Activated T-cell treated with anti-CD3 and anti-CD28 coated beads, Interleukin-2, amount 50 U/mL, for 4 hours (primary cell): ENCODE measurements around the gene PTK7. TPM values are rescaled to one million over a fixed set of nuclear protein-coding genes. Genes with fewer than 3 reads are reported as not detected.

Experiments used
- ATAC-seq, 2 donors: fragments of 200-7000 bp; cut with Tn5 transposase; one replicate each; pipeline ENCODE4 v1.10.0; 2021
- DNase-seq: peaks from one replicate; pipeline ENCODE4 v3.0.0-alpha.2; 2020
- H3K27me3 Mint-ChIP-seq: one replicate; pipeline ENCODE4 v1.8.0; 2021; ENCODE audit warnings: low read depth, mixed read lengths
- H3K36me3 Mint-ChIP-seq: one replicate; pipeline ENCODE4 v1.8.0; 2022; ENCODE audit warnings: mixed read lengths; ENCODE audit not compliant: insufficient read depth
- H3K4me1 Mint-ChIP-seq: one replicate; pipeline ENCODE4 v1.8.0; 2021; ENCODE audit warnings: low read depth, mixed read lengths
- H3K4me3 Mint-ChIP-seq: one replicate; pipeline ENCODE4 v1.8.0; 2021; ENCODE audit warnings: mild to moderate bottlenecking, moderate library complexity, mixed read lengths
- H3K9me3 Mint-ChIP-seq: one replicate; pipeline ENCODE4 v1.8.0; 2021; ENCODE audit warnings: mixed read lengths
- total RNA-seq, 3 donors: library from RNA; stranded (reverse); gene quantifications; one replicate each; pipeline ENCODE4 v1.2.1, GENCODE V29; 2021

PTK7 gene
- total RNA-seq, 3 donors from 2014 or later: 1.3 to 4.3 (median 1.9) TPM

GRCh38 chr6:43176423-43176786, 100.3 kb downstream of the PTK7 start:
- Mint-ChIP-seq H3K4me3 (no peak overlapping the region), H3K4me1 (peaks cover 39% of the 10 kb centered on the region), H3K36me3 (peaks cover 14% of the 10 kb centered on the region), H3K9me3 (no peaks in the 10 kb centered on the region), H3K27me3 (no peaks in the 10 kb centered on the region)
- DNase-seq (no peak), ATAC-seq (no peak)

GRCh38 chr6:43178150-43178549, 102.0 kb downstream of the PTK7 start:
- Mint-ChIP-seq H3K27me3 (no peaks in the 10 kb centered on the region), H3K9me3 (no peaks in the 10 kb centered on the region), H3K4me1 (peaks cover 40% of the 10 kb centered on the region), H3K4me3 (no peak overlapping the region), H3K36me3 (peaks cover 12% of the 10 kb centered on the region)
- DNase-seq (no peak), ATAC-seq (no peak)

- H3K4me1 Mint-ChIP-seq: peaks cover 41% of the 10 kb centered on the region
- no peaks in the 10 kb centered on the region for H3K27me3 Mint-ChIP-seq
- DNase-seq (no peak), ATAC-seq (no peak)
- H3K4me3 Mint-ChIP-seq: no peak overlapping the region
- H3K36me3 Mint-ChIP-seq: peaks cover 15% of the 10 kb centered on the region
- no peaks in the 10 kb centered on the region for H3K9me3 Mint-ChIP-seq
Observed at GRCh38 chr6:43178951-43179830, 103.1 kb downstream of the PTK7 start.

- no peak for DNase-seq
- no peak overlapping the region for H3K4me3 Mint-ChIP-seq
- ATAC-seq: no peak
- H3K27me3 Mint-ChIP-seq: no peaks in the 10 kb centered on the region
- H3K4me1 Mint-ChIP-seq: peaks cover 42% of the 10 kb centered on the region
- H3K36me3 Mint-ChIP-seq: peaks cover 12% of the 10 kb centered on the region
- H3K9me3 Mint-ChIP-seq: no peaks in the 10 kb centered on the region
Observed at GRCh38 chr6:43180058-43180457, 103.9 kb downstream of the PTK7 start.

GRCh38 chr6:43180985-43181384, 104.9 kb downstream of the PTK7 start:
- peaks cover 12% of the 10 kb centered on the region for H3K36me3 Mint-ChIP-seq
- ATAC-seq: peak in 1 of 2 donors; percentile 11
- H3K4me1 Mint-ChIP-seq: peaks cover 44% of the 10 kb centered on the region
- DNase-seq: no peak
- H3K27me3 Mint-ChIP-seq: no peaks in the 10 kb centered on the region
- no peaks in the 10 kb centered on the region for H3K9me3 Mint-ChIP-seq
- H3K4me3 Mint-ChIP-seq: peak overlapping the region; percentile 89

- ATAC-seq: no peak
- H3K36me3 Mint-ChIP-seq: peaks cover 14% of the 10 kb centered on the region
- H3K9me3 Mint-ChIP-seq: no peaks in the 10 kb centered on the region
- peak overlapping the region; percentile 89 for H3K4me3 Mint-ChIP-seq
- H3K4me1 Mint-ChIP-seq: peaks cover 45% of the 10 kb centered on the region
- no peaks in the 10 kb centered on the region for H3K27me3 Mint-ChIP-seq
- no peak for DNase-seq
Observed at GRCh38 chr6:43181621-43181941, 105.5 kb downstream of the PTK7 start.

- H3K36me3 Mint-ChIP-seq: peaks cover 15% of the 10 kb centered on the region
- peaks cover 47% of the 10 kb centered on the region for H3K4me1 Mint-ChIP-seq
- ATAC-seq: peak; percentile 96
- peak; percentile 68 for DNase-seq
- H3K27me3 Mint-ChIP-seq: no peaks in the 10 kb centered on the region
- H3K4me3 Mint-ChIP-seq: peak within 1 kb of the TSS; percentile 89
- H3K9me3 Mint-ChIP-seq: no peaks in the 10 kb centered on the region
Observed at GRCh38 chr6:43181942-43182860, 106.1 kb downstream of the PTK7 start, which contains the start of gene CUL9. Gene CUL9 (plus strand): TSS chr6:43182196. CDS start chr6:43184311, 2,115 bp downstream.

- Mint-ChIP-seq H3K4me3 (peak overlapping the region; percentile 89), H3K36me3 (peaks cover 13% of the 10 kb centered on the region), H3K9me3 (no peaks in the 10 kb centered on the region), H3K4me1 (peaks cover 47% of the 10 kb centered on the region), H3K27me3 (no peaks in the 10 kb centered on the region)
- no peak for ATAC-seq
- DNase-seq: no peak
Observed at GRCh38 chr6:43183441-43183840, 107.3 kb downstream of the PTK7 start.

GRCh38 chr6:43184268-43184985, 108.3 kb downstream of the PTK7 start:
- peaks cover 47% of the 10 kb centered on the region for H3K4me1 Mint-ChIP-seq
- H3K27me3 Mint-ChIP-seq: no peaks in the 10 kb centered on the region
- no peaks in the 10 kb centered on the region for H3K9me3 Mint-ChIP-seq
- DNase-seq (no peak), ATAC-seq (no peak)
- H3K36me3 Mint-ChIP-seq: peaks cover 16% of the 10 kb centered on the region
- H3K4me3 Mint-ChIP-seq: peak overlapping the region; percentile 40

GRCh38 chr6:43185391-43185985, 109.4 kb downstream of the PTK7 start:
- Mint-ChIP-seq H3K27me3 (no peaks in the 10 kb centered on the region), H3K36me3 (peaks cover 18% of the 10 kb centered on the region), H3K4me3 (peak overlapping the region; percentile 2), H3K9me3 (no peaks in the 10 kb centered on the region), H3K4me1 (peaks cover 48% of the 10 kb centered on the region)
- DNase-seq: no peak
- no peak for ATAC-seq

GRCh38 chr6:43186019-43186418, 109.9 kb downstream of the PTK7 start:
- ATAC-seq (no peak), DNase-seq (no peak)
- Mint-ChIP-seq H3K4me1 (peaks cover 50% of the 10 kb centered on the region), H3K9me3 (no peaks in the 10 kb centered on the region), H3K36me3 (peaks cover 18% of the 10 kb centered on the region), H3K4me3 (no peak overlapping the region), H3K27me3 (no peaks in the 10 kb centered on the region)

GRCh38 chr6:43186706-43187105, 110.6 kb downstream of the PTK7 start:
- no peak for DNase-seq
- Mint-ChIP-seq H3K4me3 (no peak overlapping the region), H3K27me3 (no peaks in the 10 kb centered on the region), H3K4me1 (peaks cover 44% of the 10 kb centered on the region), H3K9me3 (no peaks in the 10 kb centered on the region), H3K36me3 (peaks cover 18% of the 10 kb centered on the region)
- no peak for ATAC-seq

GRCh38 chr6:43187821-43188220, 111.7 kb downstream of the PTK7 start:
- no peaks in the 10 kb centered on the region for H3K27me3 Mint-ChIP-seq
- H3K36me3 Mint-ChIP-seq: peaks cover 20% of the 10 kb centered on the region
- H3K4me3 Mint-ChIP-seq: no peak overlapping the region
- H3K9me3 Mint-ChIP-seq: no peaks in the 10 kb centered on the region
- ATAC-seq (no peak), DNase-seq (no peak)
- H3K4me1 Mint-ChIP-seq: peaks cover 39% of the 10 kb centered on the region

- H3K4me1 Mint-ChIP-seq: peaks cover 33% of the 10 kb centered on the region
- H3K27me3 Mint-ChIP-seq: no peaks in the 10 kb centered on the region
- ATAC-seq: no peak
- H3K9me3 Mint-ChIP-seq: no peaks in the 10 kb centered on the region
- no peak overlapping the region for H3K4me3 Mint-ChIP-seq
- no peak for DNase-seq
- peaks cover 25% of the 10 kb centered on the region for H3K36me3 Mint-ChIP-seq
Observed at GRCh38 chr6:43188426-43188825, 112.3 kb downstream of the PTK7 start.
